Activated naive CD8-positive, alpha-beta T cell treated with anti-CD3 and anti-CD28 coated beads, Interleukin-2, amount 50 U/mL, for 24 hours (primary cell): Measurements from ENCODE around the gene PDE9A.

Experiments used
- ATAC-seq: fragments of 150-1000 bp; cut with Tn5 transposase; one replicate; pipeline ENCODE4 v1.10.0; 2021
- DNase-seq: peaks from one replicate; pipeline ENCODE4 v3.0.0; 2021
- H3K27ac Mint-ChIP-seq: one replicate; pipeline ENCODE4 v1.8.0; 2021; ENCODE audit warnings: mild to moderate bottlenecking, mixed read lengths
- H3K27me3 Mint-ChIP-seq: one replicate; pipeline ENCODE4 v1.8.0; 2021; ENCODE audit warnings: mixed read lengths
- H3K36me3 Mint-ChIP-seq: one replicate; pipeline ENCODE4 v1.8.0; 2021; ENCODE audit warnings: low read depth, mixed read lengths
- H3K4me1 Mint-ChIP-seq: one replicate; pipeline ENCODE4 v1.8.0; 2021; ENCODE audit warnings: mixed read lengths
- H3K4me3 Mint-ChIP-seq: one replicate; pipeline ENCODE4 v1.8.0; 2021; ENCODE audit warnings: mild to moderate bottlenecking, moderate library complexity, mixed read lengths
- H3K9me3 Mint-ChIP-seq: one replicate; pipeline ENCODE4 v1.8.0; 2021; ENCODE audit warnings: mixed read lengths

Gene PDE9A

GRCh38 chr21:42722808-42723473, 69.5 kb downstream of the PDE9A start:
- Mint-ChIP-seq H3K4me1 (peaks cover 13% of the 10 kb centered on the region), H3K4me3 (no peak overlapping the region), H3K9me3 (no peaks in the 10 kb centered on the region), H3K36me3 (no peaks in the 10 kb centered on the region), H3K27me3 (no peaks in the 10 kb centered on the region), H3K27ac (no peak overlapping the region)
- no peak for ATAC-seq
- no peak for DNase-seq

GRCh38 chr21:42724226-42724920, 71.0 kb downstream of the PDE9A start:
- no peaks in the 10 kb centered on the region for H3K9me3 Mint-ChIP-seq
- H3K4me3 Mint-ChIP-seq, result no peak overlapping the region
- no peak overlapping the region for H3K27ac Mint-ChIP-seq
- H3K27me3 Mint-ChIP-seq, result no peaks in the 10 kb centered on the region
- H3K4me1 Mint-ChIP-seq, result peaks cover 13% of the 10 kb centered on the region
- ATAC-seq (peak; percentile 33), DNase-seq (no peak)
- H3K36me3 Mint-ChIP-seq, result peaks cover 4% of the 10 kb centered on the region

- no peak for ATAC-seq
- H3K9me3 Mint-ChIP-seq, result no peaks in the 10 kb centered on the region
- H3K27ac Mint-ChIP-seq, result no peak overlapping the region
- H3K4me1 Mint-ChIP-seq, result peaks cover 13% of the 10 kb centered on the region
- no peaks in the 10 kb centered on the region for H3K27me3 Mint-ChIP-seq
- no peak for DNase-seq
- H3K36me3 Mint-ChIP-seq, result peaks cover 4% of the 10 kb centered on the region
- H3K4me3 Mint-ChIP-seq, result no peak overlapping the region
These were observed 72.1 kb downstream of the PDE9A start for GRCh38 chr21:42725416-42725930.

- Mint-ChIP-seq H3K4me1 (peaks cover 25% of the 10 kb centered on the region), H3K9me3 (no peaks in the 10 kb centered on the region), H3K27ac (no peak overlapping the region), H3K27me3 (no peaks in the 10 kb centered on the region), H3K4me3 (no peak overlapping the region), H3K36me3 (peaks cover 8% of the 10 kb centered on the region)
- DNase-seq, result no peak
- ATAC-seq, result no peak
These were observed 78.0 kb downstream of the PDE9A start for GRCh38 chr21:42731264-42732032.

GRCh38 chr21:42732033-42732410, 78.6 kb downstream of the PDE9A start:
- Mint-ChIP-seq H3K36me3 (peaks cover 8% of the 10 kb centered on the region), H3K27ac (no peak overlapping the region), H3K27me3 (no peaks in the 10 kb centered on the region), H3K9me3 (no peaks in the 10 kb centered on the region), H3K4me1 (peaks cover 26% of the 10 kb centered on the region), H3K4me3 (no peak overlapping the region)
- DNase-seq (no peak), ATAC-seq (no peak)

- no peaks in the 10 kb centered on the region for H3K9me3 Mint-ChIP-seq
- no peak for ATAC-seq
- no peak for DNase-seq
- no peak overlapping the region for H3K4me3 Mint-ChIP-seq
- no peaks in the 10 kb centered on the region for H3K27me3 Mint-ChIP-seq
- no peak overlapping the region for H3K27ac Mint-ChIP-seq
- H3K36me3 Mint-ChIP-seq, result peaks cover 8% of the 10 kb centered on the region
- H3K4me1 Mint-ChIP-seq, result peaks cover 38% of the 10 kb centered on the region
These were observed 79.7 kb downstream of the PDE9A start for GRCh38 chr21:42733037-42733627.

- no peak overlapping the region for H3K27ac Mint-ChIP-seq
- DNase-seq (no peak), ATAC-seq (no peak)
- no peaks in the 10 kb centered on the region for H3K27me3 Mint-ChIP-seq
- H3K4me1 Mint-ChIP-seq, result peaks cover 42% of the 10 kb centered on the region
- no peaks in the 10 kb centered on the region for H3K9me3 Mint-ChIP-seq
- H3K4me3 Mint-ChIP-seq, result no peak overlapping the region
- H3K36me3 Mint-ChIP-seq, result peaks cover 8% of the 10 kb centered on the region
These were observed 80.5 kb downstream of the PDE9A start for GRCh38 chr21:42733874-42734273.

GRCh38 chr21:42734323-42734971, 81.0 kb downstream of the PDE9A start:
- H3K27ac Mint-ChIP-seq, result peak overlapping the region; percentile 19
- H3K36me3 Mint-ChIP-seq, result peaks cover 4% of the 10 kb centered on the region
- ATAC-seq, result peak; percentile 53
- H3K4me1 Mint-ChIP-seq, result peaks cover 45% of the 10 kb centered on the region
- H3K9me3 Mint-ChIP-seq, result no peaks in the 10 kb centered on the region
- no peak for DNase-seq
- H3K4me3 Mint-ChIP-seq, result no peak overlapping the region
- no peaks in the 10 kb centered on the region for H3K27me3 Mint-ChIP-seq

- peaks cover 4% of the 10 kb centered on the region for H3K36me3 Mint-ChIP-seq
- H3K27ac Mint-ChIP-seq, result no peak overlapping the region
- no peak overlapping the region for H3K4me3 Mint-ChIP-seq
- no peaks in the 10 kb centered on the region for H3K9me3 Mint-ChIP-seq
- DNase-seq (no peak), ATAC-seq (no peak)
- no peaks in the 10 kb centered on the region for H3K27me3 Mint-ChIP-seq
- H3K4me1 Mint-ChIP-seq, result peaks cover 45% of the 10 kb centered on the region
These were observed 81.6 kb downstream of the PDE9A start for GRCh38 chr21:42735061-42735460.

- no peaks in the 10 kb centered on the region for H3K27me3 Mint-ChIP-seq
- no peaks in the 10 kb centered on the region for H3K9me3 Mint-ChIP-seq
- no peak for ATAC-seq
- no peak overlapping the region for H3K4me3 Mint-ChIP-seq
- no peak overlapping the region for H3K27ac Mint-ChIP-seq
- H3K36me3 Mint-ChIP-seq, result peaks cover 4% of the 10 kb centered on the region
- peaks cover 45% of the 10 kb centered on the region for H3K4me1 Mint-ChIP-seq
- DNase-seq, result no peak
These were observed 82.5 kb downstream of the PDE9A start for GRCh38 chr21:42735944-42736343.

- Mint-ChIP-seq H3K4me1 (peaks cover 45% of the 10 kb centered on the region), H3K27me3 (no peaks in the 10 kb centered on the region), H3K36me3 (peaks cover 4% of the 10 kb centered on the region), H3K27ac (peak overlapping the region; percentile 98), H3K9me3 (no peaks in the 10 kb centered on the region), H3K4me3 (no peak overlapping the region)
- no peak for ATAC-seq
- DNase-seq, result no peak
These were observed 83.4 kb downstream of the PDE9A start for GRCh38 chr21:42736646-42737350.

GRCh38 chr21:42737951-42738590, 84.7 kb downstream of the PDE9A start:
- Mint-ChIP-seq H3K4me1 (peaks cover 45% of the 10 kb centered on the region), H3K4me3 (peak overlapping the region; percentile 63), H3K27me3 (no peaks in the 10 kb centered on the region), H3K36me3 (peaks cover 4% of the 10 kb centered on the region), H3K9me3 (no peaks in the 10 kb centered on the region), H3K27ac (peak overlapping the region; percentile 98)
- ATAC-seq (peak; percentile 81), DNase-seq (peak; percentile 41)
